Measurements from ENCODE around the gene TCHP. TPM values are rescaled to one million over a fixed set of nuclear protein-coding genes. Genes with fewer than 3 reads are reported as not detected.

TCHP gene
- total and polyA plus RNA-seq, 2 experiments from 2014 or later: 3.1 to 6.2 TPM

DNA sequence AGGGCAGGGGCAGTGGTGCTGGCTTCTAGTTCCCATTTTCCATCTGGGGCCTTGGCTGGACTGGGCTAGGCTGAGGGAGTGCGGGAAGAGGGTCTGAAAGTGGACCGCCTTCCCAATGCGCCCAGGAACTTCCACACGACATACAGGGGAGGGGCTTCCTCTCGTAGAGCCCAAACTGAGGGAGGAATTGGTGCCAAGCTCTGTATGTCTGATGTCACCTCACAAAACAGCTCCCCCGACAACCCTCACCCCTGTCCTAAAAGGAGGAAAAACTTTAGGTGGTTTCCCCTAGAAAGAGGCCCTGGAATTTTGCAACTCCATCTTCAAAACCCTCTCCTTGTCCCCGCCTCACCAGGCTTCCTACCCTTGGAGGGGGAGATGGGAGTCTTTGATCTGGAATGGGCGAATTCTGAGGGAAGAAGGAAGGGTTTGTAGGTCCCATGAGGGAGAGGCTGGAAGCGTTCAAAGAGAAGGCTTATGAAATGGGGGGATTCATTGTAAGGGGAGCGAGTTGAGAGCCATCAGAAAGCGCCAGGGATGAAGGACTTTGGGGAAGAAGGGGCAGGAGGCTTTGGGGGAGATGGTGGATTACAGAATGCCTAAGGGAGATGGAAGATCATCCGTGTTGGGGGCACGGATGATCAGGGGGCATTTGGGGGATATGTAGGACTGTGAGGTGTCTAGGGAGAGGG, 20.6 kb upstream of the TCHP start:
- Histone ChIP-seq H3K36me3 (ENCODE audit: insufficient read depth) (no peaks in the 10 kb centered on the region), H3K4me3 (peak overlapping the region; percentile 95), H3K9me2 (ENCODE audit: insufficient read depth) (no peaks in the 10 kb centered on the region), H3K79me2 (replicated peaks; ENCODE audit: insufficient read depth) (peaks cover 55% of the 10 kb centered on the region), H2AFZ (peak overlapping the region; percentile 63), H3K4me1 (ENCODE audit: insufficient read depth) (peaks cover 43% of the 10 kb centered on the region), H3K27ac (ENCODE audit: low read depth) (0 out of 2 replicates have a peak overlapping the region, but pooled peaks have one; percentile 32), H4K20me1 (replicated peaks; ENCODE audit: insufficient read depth) (peaks cover 22% of the 10 kb centered on the region), H3K27me3 (ENCODE audit: insufficient read depth) (no peaks in the 10 kb centered on the region), H3K4me2 (peak overlapping the region; percentile 100), H3F3A (replicated peaks; ENCODE audit: low read depth) (peaks cover 3% of the 10 kb centered on the region; the same call in 1 of the 2 replicates)
- Mint-ChIP-seq H3K4me1 (peaks cover 49% of the 10 kb centered on the region), H3K9me3 (no peaks in the 10 kb centered on the region), H3K27ac (0 out of 2 replicates have a peak overlapping the region, but pooled peaks have one; percentile 17), H3K4me3 (peak overlapping the region; percentile 89), H3K27me3 (ENCODE audit: insufficient read depth, low read depth, poor library complexity) (peaks cover 4% of the 10 kb centered on the region), H3K36me3 (ENCODE audit: low read depth) (no peaks in the 10 kb centered on the region; the same call in 2 of the 3 replicates)
- TF ChIP-seq CTCF (conservative IDR thresholded peaks at IDR 0.05; ENCODE audit: low read depth in 2 of 2) (no peak), REST (IDR thresholded peaks at IDR 0.05; ENCODE audit: unreplicated experiment) (no peak), ZNF331 (CRISPR knock-in tag; IDR thresholded peaks at IDR 0.05; ENCODE audit: low read depth) (no peak), EZH2phosphoT487 (IDR thresholded peaks at IDR 0.05; ENCODE audit: unreplicated experiment) (no peak), POLR2AphosphoS5 (IDR thresholded peaks at IDR 0.05; ENCODE audit: low read depth) (no peak), NANOG (IDR thresholded peaks at IDR 0.05; ENCODE audit: borderline replicate concordance) (no peak), ZNF114 (CRISPR knock-in tag; IDR thresholded peaks at IDR 0.05) (no peak), JUNB (IDR thresholded peaks at IDR 0.05; ENCODE audit: unreplicated experiment) (no peak)
- TF ChIP-seq, protein P1, sequence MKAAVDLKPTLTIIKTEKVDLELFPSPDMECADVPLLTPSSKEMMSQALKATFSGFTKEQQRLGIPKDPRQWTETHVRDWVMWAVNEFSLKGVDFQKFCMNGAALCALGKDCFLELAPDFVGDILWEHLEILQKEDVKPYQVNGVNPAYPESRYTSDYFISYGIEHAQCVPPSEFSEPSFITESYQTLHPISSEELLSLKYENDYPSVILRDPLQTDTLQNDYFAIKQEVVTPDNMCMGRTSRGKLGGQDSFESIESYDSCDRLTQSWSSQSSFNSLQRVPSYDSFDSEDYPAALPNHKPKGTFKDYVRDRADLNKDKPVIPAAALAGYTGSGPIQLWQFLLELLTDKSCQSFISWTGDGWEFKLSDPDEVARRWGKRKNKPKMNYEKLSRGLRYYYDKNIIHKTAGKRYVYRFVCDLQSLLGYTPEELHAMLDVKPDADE (IDR thresholded peaks at IDR 0.05): no peak
- TF ChIP-seq, protein P2, sequence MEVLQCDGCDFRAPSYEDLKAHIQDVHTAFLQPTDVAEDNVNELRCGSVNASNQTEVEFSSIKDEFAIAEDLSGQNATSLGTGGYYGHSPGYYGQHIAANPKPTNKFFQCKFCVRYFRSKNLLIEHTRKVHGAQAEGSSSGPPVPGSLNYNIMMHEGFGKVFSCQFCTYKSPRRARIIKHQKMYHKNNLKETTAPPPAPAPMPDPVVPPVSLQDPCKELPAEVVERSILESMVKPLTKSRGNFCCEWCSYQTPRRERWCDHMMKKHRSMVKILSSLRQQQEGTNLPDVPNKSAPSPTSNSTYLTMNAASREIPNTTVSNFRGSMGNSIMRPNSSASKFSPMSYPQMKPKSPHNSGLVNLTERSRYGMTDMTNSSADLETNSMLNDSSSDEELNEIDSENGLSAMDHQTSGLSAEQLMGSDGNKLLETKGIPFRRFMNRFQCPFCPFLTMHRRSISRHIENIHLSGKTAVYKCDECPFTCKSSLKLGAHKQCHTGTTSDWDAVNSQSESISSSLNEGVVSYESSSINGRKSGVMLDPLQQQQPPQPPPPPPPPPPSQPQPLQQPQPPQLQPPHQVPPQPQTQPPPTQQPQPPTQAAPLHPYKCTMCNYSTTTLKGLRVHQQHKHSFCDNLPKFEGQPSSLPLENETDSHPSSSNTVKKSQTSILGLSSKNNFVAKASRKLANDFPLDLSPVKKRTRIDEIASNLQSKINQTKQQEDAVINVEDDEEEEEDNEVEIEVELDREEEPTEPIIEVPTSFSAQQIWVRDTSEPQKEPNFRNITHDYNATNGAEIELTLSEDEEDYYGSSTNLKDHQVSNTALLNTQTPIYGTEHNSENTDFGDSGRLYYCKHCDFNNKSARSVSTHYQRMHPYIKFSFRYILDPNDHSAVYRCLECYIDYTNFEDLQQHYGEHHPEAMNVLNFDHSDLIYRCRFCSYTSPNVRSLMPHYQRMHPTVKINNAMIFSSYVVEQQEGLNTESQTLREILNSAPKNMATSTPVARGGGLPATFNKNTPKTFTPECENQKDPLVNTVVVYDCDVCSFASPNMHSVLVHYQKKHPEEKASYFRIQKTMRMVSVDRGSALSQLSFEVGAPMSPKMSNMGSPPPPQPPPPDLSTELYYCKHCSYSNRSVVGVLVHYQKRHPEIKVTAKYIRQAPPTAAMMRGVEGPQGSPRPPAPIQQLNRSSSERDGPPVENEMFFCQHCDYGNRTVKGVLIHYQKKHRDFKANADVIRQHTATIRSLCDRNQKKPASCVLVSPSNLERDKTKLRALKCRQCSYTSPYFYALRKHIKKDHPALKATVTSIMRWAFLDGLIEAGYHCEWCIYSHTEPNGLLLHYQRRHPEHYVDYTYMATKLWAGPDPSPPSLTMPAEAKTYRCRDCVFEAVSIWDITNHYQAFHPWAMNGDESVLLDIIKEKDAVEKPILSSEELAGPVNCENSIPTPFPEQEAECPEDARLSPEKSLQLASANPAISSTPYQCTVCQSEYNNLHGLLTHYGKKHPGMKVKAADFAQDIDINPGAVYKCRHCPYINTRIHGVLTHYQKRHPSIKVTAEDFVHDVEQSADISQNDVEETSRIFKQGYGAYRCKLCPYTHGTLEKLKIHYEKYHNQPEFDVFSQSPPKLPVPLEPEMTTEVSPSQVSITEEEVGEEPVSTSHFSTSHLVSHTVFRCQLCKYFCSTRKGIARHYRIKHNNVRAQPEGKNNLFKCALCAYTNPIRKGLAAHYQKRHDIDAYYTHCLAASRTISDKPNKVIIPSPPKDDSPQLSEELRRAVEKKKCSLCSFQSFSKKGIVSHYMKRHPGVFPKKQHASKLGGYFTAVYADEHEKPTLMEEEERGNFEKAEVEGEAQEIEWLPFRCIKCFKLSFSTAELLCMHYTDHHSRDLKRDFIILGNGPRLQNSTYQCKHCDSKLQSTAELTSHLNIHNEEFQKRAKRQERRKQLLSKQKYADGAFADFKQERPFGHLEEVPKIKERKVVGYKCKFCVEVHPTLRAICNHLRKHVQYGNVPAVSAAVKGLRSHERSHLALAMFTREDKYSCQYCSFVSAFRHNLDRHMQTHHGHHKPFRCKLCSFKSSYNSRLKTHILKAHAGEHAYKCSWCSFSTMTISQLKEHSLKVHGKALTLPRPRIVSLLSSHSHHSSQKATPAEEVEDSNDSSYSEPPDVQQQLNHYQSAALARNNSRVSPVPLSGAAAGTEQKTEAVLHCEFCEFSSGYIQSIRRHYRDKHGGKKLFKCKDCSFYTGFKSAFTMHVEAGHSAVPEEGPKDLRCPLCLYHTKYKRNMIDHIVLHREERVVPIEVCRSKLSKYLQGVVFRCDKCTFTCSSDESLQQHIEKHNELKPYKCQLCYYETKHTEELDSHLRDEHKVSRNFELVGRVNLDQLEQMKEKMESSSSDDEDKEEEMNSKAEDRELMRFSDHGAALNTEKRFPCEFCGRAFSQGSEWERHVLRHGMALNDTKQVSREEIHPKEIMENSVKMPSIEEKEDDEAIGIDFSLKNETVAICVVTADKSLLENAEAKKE (CRISPR knock-in tag; IDR thresholded peaks at IDR 0.05): no peak
- DNase-seq (ENCODE audit: low spot score): peak; percentile 42
- ATAC-seq: peak; percentile 9
